DMS53 treated with DMSO at 0.1 percent for 48 hours (cell line): ENCODE measurements around the gene UGGT2.
"Not testable (repeated sequence)": the region's sequence is repeated elsewhere in the genome, so short reads cannot be mapped to it uniquely, and the experiment has no call there.

Source experiments
- DNase-seq: peaks from one replicate; lab custom pipeline; 2025; ENCODE audit not compliant: unreplicated experiment; lab: John Stamatoyannopoulos, UW

UGGT2 gene

DNA sequence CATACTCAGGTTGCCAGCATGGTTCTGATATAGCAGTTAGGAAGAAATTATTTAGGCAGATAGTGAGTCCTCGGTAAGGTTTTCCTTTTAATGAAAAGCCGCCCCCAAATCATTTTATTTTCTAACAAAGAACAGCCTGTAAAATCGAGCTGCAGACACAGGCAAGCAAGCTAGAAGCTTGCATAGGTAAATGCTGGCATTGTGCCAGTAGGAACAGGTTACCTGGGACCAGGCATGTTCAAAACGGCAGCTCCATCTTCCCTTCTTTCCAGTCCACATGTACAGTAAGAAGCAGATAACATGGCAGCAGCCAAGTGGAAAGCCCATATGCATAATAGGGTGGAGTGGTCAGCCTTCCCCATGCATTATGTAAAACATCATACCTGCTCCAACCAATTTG, 71.1 kb downstream of the UGGT2 start:
- DNase-seq: no peak

DNA sequence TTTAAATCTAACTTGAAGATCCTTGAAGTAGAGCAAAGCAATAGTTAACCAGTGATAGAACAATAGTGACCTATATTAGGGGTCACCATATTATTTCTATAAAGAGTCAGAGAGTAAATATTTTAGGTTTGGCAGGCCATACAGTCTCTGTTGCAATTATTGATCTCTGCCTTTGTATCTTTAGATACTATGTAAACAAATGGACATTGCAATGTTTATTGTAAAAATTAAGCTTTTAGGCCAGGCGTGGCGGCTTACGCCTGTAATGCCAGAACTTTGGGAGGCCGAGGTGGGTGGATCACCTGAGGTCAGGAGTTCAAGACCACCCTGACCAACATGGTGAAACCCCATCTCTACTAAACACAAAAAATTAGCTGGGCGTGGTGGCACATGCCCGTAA, 80.5 kb downstream of the UGGT2 start:
- DNase-seq: not testable (repeated sequence)

DNA sequence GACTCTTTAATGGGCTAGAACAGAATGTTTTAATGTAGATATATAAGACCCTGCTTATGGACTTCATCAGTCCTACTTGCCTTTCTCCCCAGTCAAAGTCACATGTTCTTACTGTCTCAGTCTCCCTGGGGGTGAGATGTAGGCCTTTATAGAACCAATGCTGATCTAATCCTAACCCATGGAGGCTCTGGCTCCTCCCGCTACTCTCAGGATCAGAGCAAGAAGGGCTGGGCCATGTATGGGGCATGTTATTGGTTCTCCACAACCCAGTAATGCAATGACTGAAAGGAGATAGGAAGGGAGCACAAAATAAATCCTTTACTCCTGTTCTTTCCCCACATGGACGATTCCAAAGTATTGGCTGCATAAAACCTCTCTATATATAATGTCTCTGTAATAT, 82.3 kb downstream of the UGGT2 start:
- DNase-seq: no peak

DNA sequence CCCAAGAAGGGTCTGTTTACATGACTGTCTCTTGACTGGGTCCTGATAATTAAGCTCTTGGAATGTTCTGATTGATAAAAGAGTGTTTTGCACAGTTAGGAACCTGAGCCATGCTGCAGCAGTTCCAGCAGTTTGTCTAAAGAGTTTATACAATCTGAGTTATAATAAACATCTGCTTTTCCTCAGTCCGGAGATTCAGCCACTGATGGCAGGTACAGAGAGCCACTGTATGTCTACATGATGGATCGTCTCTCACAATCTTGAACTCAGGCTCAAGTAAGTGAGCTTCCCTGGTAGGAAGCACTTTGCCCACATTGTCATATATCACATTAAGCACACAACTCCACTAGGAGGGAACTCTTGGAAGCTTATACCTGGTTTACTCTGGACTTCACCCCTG, 84.3 kb downstream of the UGGT2 start:
- DNase-seq: no peak

DNA sequence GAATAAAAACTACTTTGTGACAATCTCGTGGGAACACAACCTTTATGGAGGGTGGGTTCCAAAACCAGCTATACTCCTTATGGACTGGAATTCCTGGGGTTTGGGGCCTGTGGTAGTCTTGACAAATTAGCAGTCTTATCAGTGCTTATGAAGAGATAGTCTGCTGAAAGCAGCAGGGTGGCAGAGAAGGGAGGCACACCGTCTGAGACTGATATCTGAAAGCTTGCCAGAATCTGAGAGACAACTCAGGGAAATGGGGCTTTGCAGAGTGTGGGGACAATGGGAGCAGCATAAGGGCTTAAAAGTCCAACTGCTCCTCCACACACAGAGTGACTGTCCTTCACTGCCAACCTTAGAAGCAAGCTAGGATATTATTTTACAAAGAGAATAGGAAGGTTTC, 95.9 kb downstream of the UGGT2 start:
- DNase-seq: no peak

DNA sequence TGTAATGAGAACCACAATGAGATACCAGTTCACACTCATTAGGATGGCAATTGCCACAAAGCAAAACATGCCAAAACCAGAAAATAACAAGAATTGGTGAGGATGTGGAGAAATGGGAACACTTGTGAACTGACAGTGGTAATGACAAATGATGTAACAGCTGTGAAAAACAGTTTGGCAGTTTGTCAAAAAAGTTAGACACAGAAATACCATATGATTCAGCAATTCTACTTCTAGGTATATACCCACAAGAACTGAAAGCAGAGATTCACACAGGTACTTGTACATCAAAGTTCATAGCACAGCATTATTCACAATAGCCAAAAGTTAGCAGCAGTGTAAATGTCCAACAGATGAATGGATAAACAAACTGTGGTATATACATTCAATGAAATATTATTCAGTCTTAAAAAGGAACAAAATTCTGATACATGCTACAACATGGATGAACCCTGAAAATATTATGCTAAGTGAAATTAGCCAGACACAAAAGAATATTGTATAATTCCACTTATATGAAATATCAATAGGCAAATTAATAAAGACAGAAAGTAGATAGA, 96.5 kb downstream of the UGGT2 start:
- no peak for DNase-seq

DNA sequence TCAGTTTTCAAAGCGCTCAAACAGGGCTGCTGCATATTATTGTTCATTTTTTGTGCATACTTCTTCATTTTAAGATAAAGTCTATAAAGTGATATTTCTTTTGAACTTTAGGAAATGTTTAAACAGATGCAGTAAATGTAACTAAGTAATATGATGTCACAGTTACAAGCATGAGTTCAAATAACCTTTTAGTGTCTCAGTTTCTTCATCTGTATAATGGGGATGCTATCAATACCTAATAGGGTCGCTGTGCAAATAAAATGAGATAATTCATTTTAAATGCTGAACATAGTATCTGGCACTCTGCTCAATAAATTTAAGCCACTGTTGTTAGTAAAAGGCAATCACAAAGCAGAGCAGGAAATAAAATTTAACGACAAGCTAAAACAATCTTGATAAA, 97.5 kb downstream of the UGGT2 start:
- DNase-seq: no peak

DNA sequence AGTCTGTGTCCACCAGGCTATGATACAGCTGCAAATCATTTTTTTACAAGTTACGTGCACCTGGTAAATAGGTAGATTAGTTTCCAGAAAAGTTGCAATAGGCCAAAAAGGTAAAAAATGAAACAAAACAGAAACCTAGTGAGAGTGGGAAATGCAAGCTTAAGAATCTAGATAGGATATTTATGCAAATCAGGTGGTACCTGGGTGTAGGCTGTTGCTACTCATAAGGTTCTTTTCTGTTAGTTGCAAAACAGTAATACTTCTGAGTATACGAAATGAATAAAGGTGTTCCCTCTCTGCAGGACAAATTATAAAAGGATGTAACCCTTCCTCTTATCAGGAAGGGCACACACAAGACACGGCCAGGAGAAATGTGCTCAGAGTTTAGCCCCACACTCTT, 97.9 kb downstream of the UGGT2 start:
- DNase-seq: no peak

DNA sequence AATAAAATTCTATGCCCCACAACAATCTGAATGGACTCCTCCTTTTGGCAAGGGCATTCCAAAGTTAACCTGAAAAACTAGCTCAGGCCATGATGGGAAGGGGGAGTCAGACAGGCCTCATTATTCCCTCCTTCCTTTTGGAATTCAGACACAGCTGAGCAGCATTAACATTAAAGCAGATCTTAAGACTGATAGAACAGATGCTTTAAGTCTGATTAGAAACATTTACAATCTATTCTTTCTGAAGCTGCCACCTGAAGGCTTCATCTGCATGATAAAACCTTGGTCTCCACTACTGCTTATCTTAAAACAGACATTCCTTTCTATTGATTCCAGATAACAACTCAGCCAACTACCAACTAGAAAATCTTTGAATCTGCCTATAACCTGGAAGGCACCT, 98.9 kb downstream of the UGGT2 start:
- DNase-seq: no peak

DNA sequence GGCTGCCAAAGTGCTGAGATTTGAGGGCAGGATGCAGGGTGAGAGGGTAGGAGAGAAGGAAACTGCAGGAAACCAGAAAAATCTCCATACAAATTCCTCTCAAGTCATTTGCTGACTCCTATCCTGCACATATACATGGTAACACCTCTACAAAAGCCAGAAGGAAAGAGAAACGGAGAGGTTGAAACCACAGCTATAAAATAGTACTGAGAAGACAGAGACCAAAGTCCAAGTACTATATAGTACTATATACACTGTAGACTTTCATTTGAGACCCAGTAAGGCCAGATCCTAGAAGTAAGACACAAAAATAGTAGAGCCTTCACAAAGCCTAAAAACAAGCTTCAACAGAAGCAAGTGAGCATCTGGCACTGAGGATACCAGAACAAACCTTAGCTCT, 103.1 kb downstream of the UGGT2 start:
- no peak for DNase-seq

DNA sequence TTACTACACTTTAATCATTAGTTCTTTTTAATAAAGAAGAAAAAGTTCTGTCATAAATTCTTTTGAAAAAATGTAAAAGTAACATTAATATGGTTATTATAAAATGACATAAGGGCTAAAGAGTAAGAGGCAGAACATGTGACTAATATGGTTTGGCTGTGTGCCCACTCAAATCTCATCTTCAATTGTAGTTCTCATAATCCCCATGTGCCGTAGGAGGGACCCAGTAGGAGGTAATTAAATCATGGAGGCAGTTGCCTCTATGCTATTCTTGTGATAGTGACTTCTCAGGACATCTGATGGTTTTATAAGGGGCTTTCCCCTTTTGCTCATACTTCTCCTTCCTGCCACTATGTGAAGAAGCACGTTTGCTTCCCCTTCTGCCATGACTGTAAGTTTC, 104.5 kb downstream of the UGGT2 start:
- no peak for DNase-seq

DNA sequence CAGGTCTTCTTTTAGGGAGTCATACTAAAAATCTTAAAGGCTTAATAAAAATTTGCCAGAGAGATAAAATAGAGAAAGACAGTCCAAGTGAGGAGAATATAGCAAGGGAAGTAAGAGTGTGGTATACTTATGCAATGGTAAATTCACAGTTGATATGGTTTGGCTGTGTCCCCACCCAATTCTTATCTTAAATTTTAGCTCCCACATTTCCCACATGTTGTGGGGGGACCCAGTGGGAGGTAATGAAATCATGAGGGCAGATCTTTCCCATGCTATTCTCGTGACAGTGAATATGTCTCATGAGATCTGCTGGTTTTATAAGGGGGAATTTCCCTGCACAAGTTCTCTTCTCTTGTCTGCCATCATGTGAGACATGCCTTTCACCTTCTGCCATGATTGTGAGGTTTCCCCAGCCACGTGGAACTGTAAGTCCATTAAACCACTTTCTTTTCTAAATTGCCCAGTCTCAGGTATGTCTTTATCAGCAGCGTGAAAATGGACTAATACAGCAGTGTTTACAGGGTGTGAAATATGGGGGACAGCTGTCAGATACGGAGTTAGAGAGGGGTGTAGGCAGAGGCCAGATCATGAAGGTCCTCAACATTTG, 115.4 kb downstream of the UGGT2 start:
- no peak for DNase-seq

DNA sequence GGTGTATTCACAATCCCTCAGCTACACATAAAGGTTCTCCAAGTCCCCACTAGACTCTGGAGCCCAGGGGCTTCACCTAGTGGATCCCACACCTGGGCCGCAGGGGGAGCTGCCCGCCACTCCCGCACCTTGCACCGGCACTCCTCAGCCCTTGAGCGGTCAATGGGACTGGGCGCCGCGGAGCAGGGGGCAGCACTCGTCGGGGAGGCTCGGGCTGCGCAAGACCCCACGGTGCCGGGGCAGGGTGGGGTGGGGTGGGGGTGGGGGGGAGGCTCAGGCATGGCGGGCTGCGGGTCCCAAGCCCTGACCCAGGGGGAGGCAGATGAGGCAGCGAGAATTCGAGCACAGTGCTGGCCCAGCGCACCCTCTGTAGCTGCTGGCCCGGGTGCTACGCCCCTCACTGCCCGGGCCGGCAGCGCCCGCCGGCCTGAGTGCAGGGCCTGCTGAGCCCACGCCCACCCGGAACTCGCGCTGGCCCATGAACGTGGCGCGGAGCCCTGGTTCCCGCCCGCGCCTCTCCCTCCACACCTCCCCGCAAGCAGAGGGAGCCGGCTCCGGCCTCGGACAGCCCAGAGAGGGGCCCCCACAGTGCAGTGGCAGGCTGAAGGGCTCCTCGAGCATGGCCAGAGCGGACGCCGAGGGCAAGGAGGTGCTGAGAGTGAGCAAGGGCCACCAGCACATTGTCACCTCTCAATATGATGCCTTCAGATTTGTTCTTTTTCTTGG, 121.7 kb downstream of the UGGT2 start:
- DNase-seq: no peak

DNA sequence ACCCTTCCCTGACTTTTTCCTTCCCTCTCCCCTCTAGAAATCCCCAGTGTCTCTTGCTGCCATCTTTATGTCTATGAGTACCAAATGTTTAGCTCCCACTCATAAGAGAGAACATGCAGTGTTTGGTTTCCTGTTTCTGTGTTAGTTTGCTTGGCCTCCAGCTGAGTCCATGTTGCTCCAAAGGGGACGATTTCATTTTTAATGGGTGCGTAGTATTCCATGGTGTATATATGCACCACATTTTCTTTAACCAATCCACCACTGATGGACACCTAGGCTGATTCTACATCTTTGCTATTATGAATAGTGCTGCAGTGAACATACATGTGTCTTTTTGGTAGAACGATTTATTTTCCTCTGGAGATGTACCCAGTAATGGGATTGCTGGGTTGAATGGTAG, 123.8 kb downstream of the UGGT2 start:
- no peak for DNase-seq

DNA sequence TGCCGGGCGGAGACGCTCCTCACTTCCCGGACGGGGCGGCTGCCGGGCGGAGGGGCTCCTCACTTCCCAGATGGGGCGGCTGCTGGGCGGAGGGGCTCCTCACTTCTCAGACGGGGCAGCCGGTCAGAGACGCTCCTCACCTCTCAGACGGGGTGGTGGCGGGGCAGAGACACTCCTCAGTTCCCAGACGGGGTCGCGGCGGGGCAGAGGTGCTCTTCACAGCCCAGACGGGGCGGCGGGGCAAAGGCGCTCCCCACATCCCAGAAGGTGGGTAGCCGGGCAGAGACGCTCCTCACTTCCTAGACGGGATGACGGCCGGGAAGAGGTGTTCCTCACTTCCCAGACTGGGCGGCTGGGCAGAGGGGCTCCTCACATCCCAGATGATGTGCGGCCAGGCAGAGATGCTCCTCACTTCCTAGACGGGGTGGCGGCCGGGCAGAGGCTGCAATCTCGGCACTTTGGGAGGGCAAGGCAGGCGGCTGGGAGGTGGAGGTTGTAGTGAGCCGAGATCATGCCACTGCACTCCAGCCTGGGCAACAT, 124.8 kb downstream of the UGGT2 start:
- DNase-seq: not testable (repeated sequence)

DNA sequence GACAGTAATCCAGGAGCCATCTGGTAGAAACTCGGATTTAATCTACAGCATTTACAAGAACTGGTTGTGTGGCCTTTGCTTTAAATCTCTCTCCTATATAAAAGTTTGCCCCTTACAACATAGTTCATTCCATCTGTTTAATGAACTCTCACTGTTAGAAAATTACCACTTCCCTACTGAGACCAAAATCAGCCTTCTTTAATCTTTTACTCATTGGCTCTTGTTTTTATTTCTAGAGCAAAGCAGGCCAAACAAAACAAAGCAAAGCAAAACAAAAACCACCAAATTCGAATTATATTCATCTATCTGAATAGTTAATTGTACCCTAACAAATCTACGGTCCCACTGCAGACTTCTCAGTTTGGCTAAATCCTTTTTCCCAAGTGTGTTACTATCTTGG, 127.0 kb downstream of the UGGT2 start:
- DNase-seq: no peak

DNA sequence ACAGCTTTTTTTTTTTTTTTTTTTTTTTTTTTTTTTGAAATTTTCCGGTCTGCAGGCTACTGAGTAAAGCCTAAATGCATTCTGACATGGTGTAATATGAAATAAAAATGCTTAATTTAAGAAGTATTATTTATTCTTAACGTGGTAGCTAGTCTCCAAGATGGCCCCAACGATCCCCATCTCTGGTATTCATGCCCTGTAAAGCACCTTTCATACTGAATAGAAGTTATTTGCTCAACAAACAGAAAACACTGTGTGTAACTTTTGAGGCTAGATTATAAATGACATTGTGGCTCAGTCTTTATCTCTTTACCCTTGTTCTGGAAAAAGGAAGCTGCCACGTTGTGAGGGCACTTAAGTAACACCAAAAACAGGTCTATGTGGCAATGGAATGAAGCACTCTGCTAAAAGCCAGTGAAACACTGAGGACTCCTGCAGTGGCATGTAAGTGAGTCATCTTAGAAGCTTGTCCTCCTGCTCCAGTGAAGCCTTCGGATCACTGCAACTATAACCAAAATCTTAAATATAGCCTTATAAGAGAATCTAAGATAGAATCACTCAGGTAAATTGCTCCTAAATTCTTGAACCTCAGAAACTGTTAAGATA, 128.7 kb downstream of the UGGT2 start:
- DNase-seq: no peak

DNA sequence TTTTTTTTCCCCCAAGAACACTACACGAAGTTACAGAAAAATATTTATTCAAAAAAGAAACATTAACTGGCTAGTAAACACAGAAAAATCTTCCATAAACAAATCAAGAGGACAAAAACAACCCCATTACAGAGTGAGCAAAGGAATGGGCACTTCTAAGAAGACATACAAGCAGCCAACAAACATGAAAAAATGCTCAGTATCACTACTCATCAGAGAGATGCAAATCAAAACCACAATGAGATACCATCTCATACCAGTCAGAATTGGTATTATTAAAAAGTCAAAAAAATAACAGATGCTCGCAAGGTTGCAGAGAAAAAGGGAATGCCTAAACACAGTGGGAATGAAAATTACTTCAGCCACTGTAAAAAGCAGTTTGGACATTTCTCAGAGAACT, 131.7 kb downstream of the UGGT2 start:
- DNase-seq: no peak

DNA sequence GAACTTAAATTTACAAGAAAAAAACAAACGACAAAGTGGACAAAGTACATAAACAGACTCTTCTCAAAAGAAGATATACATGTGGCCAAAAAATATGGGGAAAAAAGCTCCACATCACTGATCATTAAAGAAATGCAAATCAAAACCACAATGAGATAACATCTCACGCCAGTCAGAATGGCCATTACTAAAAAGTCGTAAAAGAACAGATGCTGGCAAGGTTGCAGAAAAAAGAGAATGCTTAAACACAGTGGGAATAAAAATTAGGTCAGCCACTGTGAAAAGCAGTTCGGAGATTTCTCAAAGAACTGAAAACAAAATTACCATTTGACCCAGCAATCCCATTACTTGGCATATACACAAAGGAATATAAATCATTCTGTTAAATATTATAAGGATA, 132.7 kb downstream of the UGGT2 start:
- no peak for DNase-seq

DNA sequence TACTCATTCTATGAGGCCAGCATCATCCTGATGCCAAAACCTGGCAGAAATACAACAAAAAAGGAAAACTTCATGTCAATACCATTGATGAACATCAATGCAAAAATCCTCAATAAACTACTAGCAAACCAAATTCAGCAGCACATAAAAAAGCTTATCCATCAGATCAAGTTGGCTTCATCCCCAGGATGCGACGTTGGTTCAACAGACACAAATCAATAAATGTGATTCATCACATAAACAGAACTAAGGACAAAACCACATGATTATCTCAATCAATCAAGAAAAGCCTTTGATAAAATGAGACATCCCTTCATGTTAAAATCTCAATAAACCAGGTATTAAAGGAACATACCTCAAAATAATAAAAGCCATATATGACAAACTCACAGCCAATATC, 134.3 kb downstream of the UGGT2 start:
- no peak for DNase-seq

DNA sequence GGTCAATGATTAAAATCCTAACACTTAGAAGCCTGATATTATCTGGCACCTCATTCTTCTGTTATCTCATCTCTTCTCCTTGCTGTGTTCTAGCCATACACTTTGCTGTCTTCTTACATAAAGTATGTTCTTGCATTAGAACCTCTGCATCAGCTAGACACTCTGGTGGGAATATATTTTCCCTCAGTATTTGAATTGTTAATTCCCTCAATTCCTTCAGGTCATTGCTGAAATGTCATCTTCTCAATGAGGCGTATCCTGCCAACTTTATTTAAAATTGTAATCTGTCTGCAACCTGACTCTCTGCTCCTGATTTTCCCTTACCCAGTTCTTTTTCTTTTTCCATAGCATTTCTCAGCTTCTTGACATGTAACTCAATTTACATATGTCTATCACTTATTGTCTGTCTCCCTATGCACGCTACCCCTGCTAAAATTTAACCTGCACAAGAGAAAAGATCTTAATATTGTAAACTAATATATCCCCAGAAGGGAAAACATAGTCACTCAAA, 138.2 kb downstream of the UGGT2 start:
- DNase-seq: no peak

DNA sequence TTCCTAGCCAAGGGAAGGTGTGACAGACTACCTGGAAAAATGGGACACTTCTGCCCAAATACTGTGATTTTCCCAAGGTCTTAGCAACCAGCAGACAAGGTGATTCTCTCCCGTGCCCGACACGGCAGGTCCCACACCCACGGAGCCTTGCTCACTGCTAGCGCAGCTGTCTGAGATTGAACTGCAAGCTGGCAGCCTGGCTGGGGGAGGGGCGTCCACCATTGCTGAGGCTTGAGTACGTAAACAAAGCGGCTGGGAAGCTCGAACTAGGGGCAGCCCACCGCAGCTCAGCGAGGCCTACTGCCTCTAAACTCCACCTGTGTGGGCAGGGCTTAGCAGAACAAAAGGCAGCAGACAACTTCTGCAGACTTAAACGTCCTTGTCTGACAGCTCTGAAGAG, 146.2 kb downstream of the UGGT2 start:
- DNase-seq: no peak
